Measurements from ENCODE around the gene LRP6.

Gene LRP6

DNA sequence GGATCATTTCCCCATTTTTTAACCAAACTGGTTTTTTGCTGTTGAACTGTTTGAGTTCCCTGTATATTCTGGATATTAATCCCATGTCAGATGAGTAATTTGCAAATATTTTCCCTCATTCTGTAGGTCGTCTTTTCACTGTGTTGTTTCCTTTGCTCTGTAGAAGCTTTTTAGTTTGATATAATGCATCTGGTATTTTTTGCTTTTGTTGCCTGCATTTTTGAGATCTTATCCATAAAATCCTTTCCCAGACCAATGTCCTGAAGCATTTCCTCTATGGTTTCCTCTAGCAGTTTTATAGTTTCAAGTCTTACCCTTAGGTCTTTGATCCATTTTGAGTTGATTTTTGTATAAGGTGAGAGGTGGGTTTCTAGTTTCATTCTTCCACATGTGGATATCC lies 71.3 kb downstream of the LRP6 start:
- peaks cover 0 to 47% of the 10 kb centered on the region in 2 donors for H3K9me3 ChIP-seq (replicated peaks in 1 of 2; ENCODE audit: control insufficient read depth in 2 of 2, insufficient read depth in 1 of 2, low read depth in 1 of 2, low read length in 2 of 2)
- no peak overlapping the region for H2BK120ac ChIP-seq (ENCODE audit: low read depth, low read length)
- no peak overlapping the region for H4K91ac ChIP-seq (ENCODE audit: low read depth, low read length, poor library complexity)
- H3K4me3 ChIP-seq (ENCODE audit: low read length in 2 of 2) = no peak overlapping the region
- no peak overlapping the region for H3K4ac ChIP-seq (ENCODE audit: low read length)
- no peak overlapping the region for H4K8ac ChIP-seq (ENCODE audit: low read depth, low read length)
- peaks cover 0 to 2% of the 10 kb centered on the region in 2 donors for H3K4me1 ChIP-seq (ENCODE audit: control insufficient read depth in 2 of 2, insufficient read depth in 1 of 2, low read depth in 1 of 2, low read length in 2 of 2)
- H2BK12ac ChIP-seq (ENCODE audit: low read length) = no peak overlapping the region
- H3K79me1 ChIP-seq (ENCODE audit: low read depth, low read length) = no peaks in the 10 kb centered on the region
- H3K14ac ChIP-seq (ENCODE audit: low read length) = no peak overlapping the region
- H2AK5ac ChIP-seq (ENCODE audit: low read depth, low read length) = no peak overlapping the region
- no peak overlapping the region for H3K9ac ChIP-seq (ENCODE audit: low read depth, low read length, poor library complexity)
- H3K27ac ChIP-seq (replicated peaks; ENCODE audit: low read length) = no peak overlapping the region
- H2BK5ac ChIP-seq (ENCODE audit: low read length) = no peak overlapping the region
- H3K23ac ChIP-seq (ENCODE audit: low read depth, low read length, poor library complexity) = no peak overlapping the region
- no peak overlapping the region for H2BK15ac ChIP-seq (ENCODE audit: low read length)
- H3K18ac ChIP-seq (ENCODE audit: low read length) = no peak overlapping the region
- no peak overlapping the region for H2AFZ ChIP-seq (ENCODE audit: low read length)
- no peak for DNase-seq (ENCODE audit: low spot score)
- H3K36me3 ChIP-seq (replicated peaks in 1 of 2; ENCODE audit: control insufficient read depth in 2 of 2, insufficient read depth in 2 of 2, low read length in 2 of 2) = peaks cover 2 to 58% of the 10 kb centered on the region in 2 donors
- H3K4me2 ChIP-seq (ENCODE audit: insufficient read depth, low read length, poor library complexity, severe bottlenecking) = no peak overlapping the region
- no peaks in the 10 kb centered on the region for H3K27me3 ChIP-seq (ENCODE audit: control insufficient read depth in 3 of 3, insufficient read depth in 3 of 3, low read depth in 1 of 3, low read length in 3 of 3)
- no CpG with 5 or more reads among the region's 1 CpG for WGBS, 2 donors (ENCODE audit: extremely low coverage in 2 of 2, insufficient read length in 2 of 2, insufficient replicate concordance in 1 of 2)

DNA sequence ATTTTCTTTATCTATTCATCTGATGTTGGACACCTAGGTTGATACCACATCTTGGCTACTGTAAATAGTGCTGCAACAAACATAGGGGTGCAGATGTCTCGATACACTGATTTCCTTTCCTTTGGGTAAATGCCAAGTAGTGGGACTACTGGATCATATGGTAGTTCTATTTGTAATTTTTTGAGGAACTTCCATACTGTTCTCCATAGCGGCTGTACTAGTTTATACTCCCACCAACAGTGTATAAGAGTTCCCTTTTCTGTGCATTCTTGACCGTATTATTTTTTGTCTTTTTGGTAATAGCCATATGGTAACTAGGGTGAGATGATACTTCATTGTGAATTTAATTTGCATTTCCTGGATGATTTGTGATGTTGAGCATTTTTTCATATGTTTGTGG lies 71.8 kb downstream of the LRP6 start:
- no peak overlapping the region for H2AFZ ChIP-seq (ENCODE audit: low read length)
- no CpG with 5 or more reads among the region's 3 CpGs for WGBS, 2 donors (ENCODE audit: extremely low coverage in 2 of 2, insufficient read length in 2 of 2, insufficient replicate concordance in 1 of 2)
- no peak overlapping the region for H2BK12ac ChIP-seq (ENCODE audit: low read length)
- no peak overlapping the region for H2BK5ac ChIP-seq (ENCODE audit: low read length)
- H4K91ac ChIP-seq (ENCODE audit: low read depth, low read length, poor library complexity) = no peak overlapping the region
- peaks cover 0 to 2% of the 10 kb centered on the region in 2 donors for H3K4me1 ChIP-seq (ENCODE audit: control insufficient read depth in 2 of 2, insufficient read depth in 1 of 2, low read depth in 1 of 2, low read length in 2 of 2)
- H3K23ac ChIP-seq (ENCODE audit: low read depth, low read length, poor library complexity) = no peak overlapping the region
- no peaks in the 10 kb centered on the region for H3K79me1 ChIP-seq (ENCODE audit: low read depth, low read length)
- no peak overlapping the region for H3K14ac ChIP-seq (ENCODE audit: low read length)
- peaks cover 2 to 57% of the 10 kb centered on the region in 2 donors for H3K36me3 ChIP-seq (replicated peaks in 1 of 2; ENCODE audit: control insufficient read depth in 2 of 2, insufficient read depth in 2 of 2, low read length in 2 of 2)
- no peak overlapping the region for H3K4me2 ChIP-seq (ENCODE audit: insufficient read depth, low read length, poor library complexity, severe bottlenecking)
- H3K9me3 ChIP-seq (replicated peaks in 1 of 2; ENCODE audit: control insufficient read depth in 2 of 2, insufficient read depth in 1 of 2, low read depth in 1 of 2, low read length in 2 of 2) = peaks cover 0 to 45% of the 10 kb centered on the region in 2 donors
- H3K4ac ChIP-seq (ENCODE audit: low read length) = no peak overlapping the region
- H2AK5ac ChIP-seq (ENCODE audit: low read depth, low read length) = no peak overlapping the region
- H3K27ac ChIP-seq (replicated peaks; ENCODE audit: low read length) = no peak overlapping the region
- H3K4me3 ChIP-seq (ENCODE audit: low read length in 2 of 2) = no peak overlapping the region
- H3K18ac ChIP-seq (ENCODE audit: low read length) = no peak overlapping the region
- no peak overlapping the region for H4K8ac ChIP-seq (ENCODE audit: low read depth, low read length)
- no peak for DNase-seq (ENCODE audit: low spot score)
- no peak overlapping the region for H3K9ac ChIP-seq (ENCODE audit: low read depth, low read length, poor library complexity)
- H2BK120ac ChIP-seq (ENCODE audit: low read depth, low read length) = no peak overlapping the region
- no peaks in the 10 kb centered on the region for H3K27me3 ChIP-seq (ENCODE audit: control insufficient read depth in 3 of 3, insufficient read depth in 3 of 3, low read depth in 1 of 3, low read length in 3 of 3)
- H2BK15ac ChIP-seq (ENCODE audit: low read length) = no peak overlapping the region

DNA sequence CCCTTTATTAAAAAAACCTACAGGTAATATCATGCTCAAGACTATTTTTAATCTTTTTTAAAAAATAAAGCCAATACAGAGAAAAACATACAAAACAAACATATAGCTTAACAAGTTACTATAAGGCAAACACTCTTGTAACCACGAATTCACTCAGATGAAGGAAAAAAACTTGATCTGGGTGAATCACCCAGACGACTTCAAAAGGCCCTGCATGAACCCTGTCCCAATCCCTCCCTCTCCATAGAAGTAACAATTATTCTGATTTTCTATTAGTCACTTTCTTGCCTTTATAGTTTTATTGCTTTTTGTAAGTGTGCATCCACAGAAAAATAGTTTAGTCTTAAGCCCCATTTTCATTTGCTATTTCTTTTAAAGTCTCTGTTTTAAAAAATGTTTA lies 72.6 kb downstream of the LRP6 start:
- Histone ChIP-seq H2AK5ac (ENCODE audit: low read depth, low read length) (no peak overlapping the region), H4K8ac (ENCODE audit: low read depth, low read length) (no peak overlapping the region), H3K9me3 (replicated peaks in 1 of 2; ENCODE audit: control insufficient read depth in 2 of 2, insufficient read depth in 1 of 2, low read depth in 1 of 2, low read length in 2 of 2) (peaks cover 0 to 39% of the 10 kb centered on the region in 2 donors)

DNA sequence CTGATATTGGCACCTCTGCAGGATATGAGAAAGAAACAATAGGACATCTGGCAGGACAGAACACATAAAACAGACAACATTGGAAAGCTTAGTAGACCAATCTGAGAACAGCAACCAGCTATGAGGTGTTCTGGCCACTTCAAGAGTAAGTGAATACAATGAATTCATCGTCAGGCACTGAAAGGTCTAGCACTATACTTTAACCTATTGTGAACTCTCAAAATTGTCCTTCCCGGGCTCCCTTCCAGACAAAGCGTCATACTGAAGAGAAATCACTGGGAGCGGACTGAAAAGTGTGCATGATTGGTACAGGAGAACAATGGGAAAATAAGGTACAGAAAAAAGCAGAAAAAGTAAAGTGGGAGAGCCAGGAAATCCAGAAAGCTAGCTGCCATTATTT lies 75.8 kb downstream of the LRP6 start:
- H3K18ac ChIP-seq (ENCODE audit: low read length) = no peak overlapping the region
- H3K27me3 ChIP-seq (ENCODE audit: control insufficient read depth in 3 of 3, insufficient read depth in 3 of 3, low read depth in 1 of 3, low read length in 3 of 3) = no peaks in the 10 kb centered on the region
- H4K8ac ChIP-seq (ENCODE audit: low read depth, low read length) = no peak overlapping the region
- no peak overlapping the region for H2BK12ac ChIP-seq (ENCODE audit: low read length)
- H2BK15ac ChIP-seq (ENCODE audit: low read length) = no peak overlapping the region
- no CpG with 5 or more reads among the region's 4 CpGs for WGBS, 2 donors (ENCODE audit: extremely low coverage in 2 of 2, insufficient read length in 2 of 2, insufficient replicate concordance in 1 of 2)
- no peak overlapping the region for H3K9ac ChIP-seq (ENCODE audit: low read depth, low read length, poor library complexity)
- no peak overlapping the region for H2AFZ ChIP-seq (ENCODE audit: low read length)
- no peak for DNase-seq (ENCODE audit: low spot score)
- no peak overlapping the region for H3K23ac ChIP-seq (ENCODE audit: low read depth, low read length, poor library complexity)
- peaks cover 0 to 2% of the 10 kb centered on the region in 2 donors for H3K4me1 ChIP-seq (ENCODE audit: control insufficient read depth in 2 of 2, insufficient read depth in 1 of 2, low read depth in 1 of 2, low read length in 2 of 2)
- H3K4me3 ChIP-seq (ENCODE audit: low read length in 2 of 2) = no peak overlapping the region
- no peak overlapping the region for H2AK5ac ChIP-seq (ENCODE audit: low read depth, low read length)
- no peak overlapping the region for H2BK120ac ChIP-seq (ENCODE audit: low read depth, low read length)
- peaks cover 0 to 34% of the 10 kb centered on the region in 2 donors for H3K36me3 ChIP-seq (replicated peaks in 1 of 2; ENCODE audit: control insufficient read depth in 2 of 2, insufficient read depth in 2 of 2, low read length in 2 of 2)
- H3K14ac ChIP-seq (ENCODE audit: low read length) = no peak overlapping the region
- no peak overlapping the region for H3K4ac ChIP-seq (ENCODE audit: low read length)
- H3K4me2 ChIP-seq (ENCODE audit: insufficient read depth, low read length, poor library complexity, severe bottlenecking) = no peak overlapping the region
- peaks cover 0 to 18% of the 10 kb centered on the region in 2 donors for H3K9me3 ChIP-seq (replicated peaks in 1 of 2; ENCODE audit: control insufficient read depth in 2 of 2, insufficient read depth in 1 of 2, low read depth in 1 of 2, low read length in 2 of 2)
- H3K79me1 ChIP-seq (ENCODE audit: low read depth, low read length) = peaks cover 2% of the 10 kb centered on the region
- H3K27ac ChIP-seq (replicated peaks; ENCODE audit: low read length) = no peak overlapping the region
- no peak overlapping the region for H4K91ac ChIP-seq (ENCODE audit: low read depth, low read length, poor library complexity)
- H2BK5ac ChIP-seq (ENCODE audit: low read length) = no peak overlapping the region

More for the DNA sequence above, 72.6 kb downstream of the LRP6 start:
- Histone ChIP-seq H3K18ac (ENCODE audit: low read length) (no peak overlapping the region), H3K4me1 (ENCODE audit: control insufficient read depth in 2 of 2, insufficient read depth in 1 of 2, low read depth in 1 of 2, low read length in 2 of 2) (peaks cover 0 to 2% of the 10 kb centered on the region in 2 donors), H3K4me3 (ENCODE audit: low read length in 2 of 2) (no peak overlapping the region), H3K36me3 (replicated peaks in 1 of 2; ENCODE audit: control insufficient read depth in 2 of 2, insufficient read depth in 2 of 2, low read length in 2 of 2) (peaks cover 2 to 49% of the 10 kb centered on the region in 2 donors), H3K27ac (replicated peaks; ENCODE audit: low read length) (no peak overlapping the region), H2BK12ac (ENCODE audit: low read length) (no peak overlapping the region), H3K79me1 (ENCODE audit: low read depth, low read length) (no peaks in the 10 kb centered on the region), H4K91ac (ENCODE audit: low read depth, low read length, poor library complexity) (no peak overlapping the region), H3K23ac (ENCODE audit: low read depth, low read length, poor library complexity) (no peak overlapping the region), H3K27me3 (ENCODE audit: control insufficient read depth in 3 of 3, insufficient read depth in 3 of 3, low read depth in 1 of 3, low read length in 3 of 3) (no peaks in the 10 kb centered on the region), H3K9ac (ENCODE audit: low read depth, low read length, poor library complexity) (no peak overlapping the region), H3K14ac (ENCODE audit: low read length) (no peak overlapping the region), H2BK15ac (ENCODE audit: low read length) (no peak overlapping the region), H3K4ac (ENCODE audit: low read length) (no peak overlapping the region), H3K4me2 (ENCODE audit: insufficient read depth, low read length, poor library complexity, severe bottlenecking) (no peak overlapping the region), H2BK120ac (ENCODE audit: low read depth, low read length) (no peak overlapping the region), H2BK5ac (ENCODE audit: low read length) (no peak overlapping the region), H2AFZ (ENCODE audit: low read length) (no peak overlapping the region)
- no peak for DNase-seq (ENCODE audit: low spot score)
- WGBS, 2 donors (ENCODE audit: extremely low coverage in 2 of 2, insufficient read length in 2 of 2, insufficient replicate concordance in 1 of 2) = no CpG with 5 or more reads among the region's 2 CpGs

Measured in neuronal stem cell (in vitro differentiated cells).